HEK293 (cell line): ENCODE measurements around the gene LMF1.

Experiments used
- CTCF ChIA-PET: fragments of 350-600 bp; formaldehyde crosslinking; extraction: SDS; loops from one replicate; lab custom pipeline; 2021; ENCODE audit warnings: antibody characterized with exemption; lab: Yijun Ruan, JAX
- POLR2A ChIA-PET: fragments of 300-600 bp; formaldehyde crosslinking; extraction: SDS; loops from one replicate; lab custom pipeline; 2020; ENCODE audit warnings: antibody characterized with exemption, inconsistent platforms; lab: Yijun Ruan, JAX
- H3K27ac ChIP-seq: fragments of 200-500 bp; sonication (Bioruptor generic); 2 replicates; pipeline ENCODE4 v1.5.1; 2014; ENCODE audit warnings: low read depth, low read length, control low read depth, inconsistent platforms; ENCODE audit errors: extremely low read depth
- H3K36me3 ChIP-seq, 2 experiments: fragments of 200-500 bp in 1 of 2; sonication (Bioruptor generic) in 1 of 2; 1 replicate in 1 of 2; 2 replicates in 1 of 2; pipeline ENCODE4 v1.5.1; 2014 to 2017; ENCODE audit warnings: inconsistent platforms in 2 of 2, low read length in 2 of 2; ENCODE audit not compliant: control insufficient read depth in 2 of 2, insufficient read depth in 1 of 2
- H3K4me1 ChIP-seq: fragments of 200-500 bp; sonication (Bioruptor generic); 2 replicates; pipeline ENCODE4 v1.5.1; 2014; ENCODE audit warnings: mild to moderate bottlenecking, low read length, inconsistent platforms; ENCODE audit not compliant: control insufficient read depth, insufficient read depth
- H3K4me3 ChIP-seq: 2 replicates; pipeline ENCODE4 v1.5.1; 2011; ENCODE audit warnings: low read depth, mild to moderate bottlenecking, control low read depth, low read length, moderate library complexity
- H3K9me3 ChIP-seq: fragments of 200-500 bp; sonication (Bioruptor generic); 2 replicates; pipeline ENCODE4 v1.5.1; 2014; ENCODE audit warnings: low read depth, low read length, inconsistent platforms; ENCODE audit not compliant: control insufficient read depth, insufficient read depth
- BCL11B ChIP-seq: fragments of 450-650 bp; formaldehyde crosslinking; IDR thresholded peaks from 2 replicates; pipeline ENCODE4 v1.5.1; 2016; ENCODE audit warnings: low read depth, missing biosample characterization, missing genetic modification characterization
- GFI1B ChIP-seq: fragments of 450-650 bp; formaldehyde crosslinking; IDR thresholded peaks from 2 replicates; pipeline ENCODE4 v1.5.1; 2016; ENCODE audit warnings: missing biosample characterization, missing genetic modification characterization
- GLIS1 ChIP-seq: fragments of 450-650 bp; formaldehyde crosslinking; IDR thresholded peaks from 2 replicates; pipeline ENCODE4 v1.5.1; 2016; ENCODE audit warnings: missing biosample characterization, missing genetic modification characterization
- HOXC10 ChIP-seq: sonication (generic); formaldehyde crosslinking; IDR thresholded peaks from 2 replicates; pipeline ENCODE4 v1.8.1; 2023; ENCODE audit warnings: mild to moderate bottlenecking, missing genetic modification reagents
- KLF1 ChIP-seq: fragments of 450-650 bp; formaldehyde crosslinking; IDR thresholded peaks from 2 replicates; pipeline ENCODE4 v1.5.1; 2016; ENCODE audit warnings: missing biosample characterization, missing genetic modification characterization
- KLF8 ChIP-seq: fragments of 450-650 bp; formaldehyde crosslinking; IDR thresholded peaks from 2 replicates; pipeline ENCODE4 v1.5.1; 2016; ENCODE audit warnings: missing biosample characterization, missing genetic modification characterization
- MYNN ChIP-seq: fragments of 450-650 bp; formaldehyde crosslinking; IDR thresholded peaks from 2 replicates; pipeline ENCODE4 v1.5.1; 2016; ENCODE audit warnings: missing biosample characterization, missing genetic modification characterization, borderline replicate concordance
- PBX3 ChIP-seq: sonication (generic); formaldehyde crosslinking; IDR thresholded peaks from 2 replicates; pipeline ENCODE4 v1.8.1; 2022; ENCODE audit warnings: mild to moderate bottlenecking, moderate library complexity, missing genetic modification reagents
- SCRT1 ChIP-seq: fragments of 450-650 bp; formaldehyde crosslinking; IDR thresholded peaks from 2 replicates; pipeline ENCODE4 v1.5.1; 2016; ENCODE audit warnings: missing biosample characterization, missing genetic modification characterization, borderline replicate concordance
- SETDB1 ChIP-seq: IDR thresholded peaks from one replicate; pipeline ENCODE4 v1.6.1; 2017; ENCODE audit warnings: mild to moderate bottlenecking, low read length, moderate library complexity, mixed read lengths; ENCODE audit not compliant: insufficient read length
- SP2 ChIP-seq: fragments of 450-650 bp; formaldehyde crosslinking; IDR thresholded peaks from 2 replicates; pipeline ENCODE4 v1.5.1; 2016; ENCODE audit warnings: missing biosample characterization, missing genetic modification characterization
- SP7 ChIP-seq: fragments of 450-650 bp; formaldehyde crosslinking; IDR thresholded peaks from 2 replicates; pipeline ENCODE4 v1.5.1; 2016; ENCODE audit warnings: missing biosample characterization, missing genetic modification characterization
- WT1 ChIP-seq: fragments of 450-650 bp; formaldehyde crosslinking; IDR thresholded peaks from 2 replicates; pipeline ENCODE4 v1.5.1; 2016; ENCODE audit warnings: missing biosample characterization, missing genetic modification characterization
- ZBTB17 ChIP-seq: fragments of 450-650 bp; formaldehyde crosslinking; IDR thresholded peaks from 2 replicates; pipeline ENCODE4 v1.5.1; 2016; ENCODE audit warnings: missing biosample characterization, missing genetic modification characterization
- ZFP37 ChIP-seq: fragments of 450-650 bp; formaldehyde crosslinking; IDR thresholded peaks from 2 replicates; pipeline ENCODE4 v1.5.1; 2016; ENCODE audit warnings: missing biosample characterization, missing genetic modification characterization
- ZNF112 ChIP-seq: fragments of 450-650 bp; formaldehyde crosslinking; IDR thresholded peaks from 2 replicates; pipeline ENCODE4 v1.5.0; 2017; ENCODE audit warnings: missing biosample characterization, missing genetic modification characterization
- ZNF138 ChIP-seq: fragments of 450-650 bp; formaldehyde crosslinking; IDR thresholded peaks from 2 replicates; pipeline ENCODE4 v1.5.1; 2016; ENCODE audit warnings: missing biosample characterization, missing genetic modification characterization, borderline replicate concordance
- ZNF16 ChIP-seq: fragments of 450-650 bp; formaldehyde crosslinking; IDR thresholded peaks from 2 replicates; pipeline ENCODE4 v1.5.1; 2016; ENCODE audit warnings: low read depth, missing biosample characterization, missing genetic modification characterization
- ZNF248 ChIP-seq: fragments of 450-650 bp; formaldehyde crosslinking; IDR thresholded peaks from 2 replicates; pipeline ENCODE4 v1.5.1; 2017; ENCODE audit warnings: missing biosample characterization, missing genetic modification characterization
- ZNF341 ChIP-seq: fragments of 450-650 bp; formaldehyde crosslinking; IDR thresholded peaks from 2 replicates; pipeline ENCODE4; 2016; ENCODE audit warnings: low read depth, missing biosample characterization, missing genetic modification characterization
- ZNF37A ChIP-seq: fragments of 450-650 bp; IDR thresholded peaks from 2 replicates; pipeline ENCODE4 v1.5.1; 2018; ENCODE audit warnings: missing biosample characterization, missing genetic modification characterization
- ZNF391 ChIP-seq: fragments of 450-650 bp; formaldehyde crosslinking; IDR thresholded peaks from 2 replicates; pipeline ENCODE4 v1.5.1; 2016; ENCODE audit warnings: low read depth, missing biosample characterization, missing genetic modification characterization, borderline replicate concordance
- ZNF510 ChIP-seq: fragments of 450-650 bp; formaldehyde crosslinking; IDR thresholded peaks from 2 replicates; pipeline ENCODE4 v1.5.1; 2018; ENCODE audit warnings: mild to moderate bottlenecking, missing genetic modification characterization, missing biosample characterization; ENCODE audit not compliant: insufficient replicate concordance
- ZNF529 ChIP-seq: fragments of 450-650 bp; formaldehyde crosslinking; IDR thresholded peaks from 2 replicates; pipeline ENCODE4 v1.5.1; 2017; ENCODE audit warnings: missing genetic modification characterization, missing biosample characterization; ENCODE audit not compliant: insufficient replicate concordance
- ZNF530 ChIP-seq: fragments of 450-650 bp; formaldehyde crosslinking; IDR thresholded peaks from 2 replicates; pipeline ENCODE4 v1.5.1; 2016; ENCODE audit warnings: low read depth, missing biosample characterization, missing genetic modification characterization
- ZNF548 ChIP-seq: fragments of 450-650 bp; formaldehyde crosslinking; IDR thresholded peaks from 2 replicates; pipeline ENCODE4 v1.5.1; 2016; ENCODE audit warnings: missing biosample characterization, missing genetic modification characterization
- ZNF549 ChIP-seq: fragments of 450-650 bp; IDR thresholded peaks from 2 replicates; pipeline ENCODE4 v1.5.1; 2018; ENCODE audit warnings: missing biosample characterization, missing genetic modification characterization, mild to moderate bottlenecking, inconsistent platforms, moderate library complexity
- ZNF585B ChIP-seq: fragments of 450-650 bp; formaldehyde crosslinking; IDR thresholded peaks from 2 replicates; pipeline ENCODE4 v1.5.1; 2016; ENCODE audit warnings: missing biosample characterization, missing genetic modification characterization
- ZNF707 ChIP-seq: fragments of 450-650 bp; formaldehyde crosslinking; IDR thresholded peaks from 2 replicates; pipeline ENCODE4 v1.5.1; 2016; ENCODE audit warnings: missing biosample characterization, missing genetic modification characterization
- ZNF768 ChIP-seq: fragments of 450-650 bp; formaldehyde crosslinking; IDR thresholded peaks from 2 replicates; pipeline ENCODE4 v1.5.1; 2018; ENCODE audit warnings: missing biosample characterization, mild to moderate bottlenecking, missing genetic modification characterization
- ZNF777 ChIP-seq: fragments of 450-650 bp; formaldehyde crosslinking; IDR thresholded peaks from 2 replicates; pipeline ENCODE4 v1.5.1; 2017; ENCODE audit warnings: missing biosample characterization, missing genetic modification characterization, borderline replicate concordance
- ZNF830 ChIP-seq: fragments of 450-650 bp; IDR thresholded peaks from 2 replicates; pipeline ENCODE4 v1.5.0; 2018; ENCODE audit warnings: missing biosample characterization, missing genetic modification characterization, low read depth, mild to moderate bottlenecking, moderate library complexity
- ZSCAN4 ChIP-seq: fragments of 450-650 bp; formaldehyde crosslinking; IDR thresholded peaks from 2 replicates; pipeline ENCODE4 v1.5.1; 2017; ENCODE audit warnings: missing biosample characterization, missing genetic modification characterization

The LMF1 gene

GRCh38 chr16:911604-912321 is 59.0 kb downstream of the LMF1 start:
- Histone ChIP-seq H3K36me3 (peaks cover 0 to 3% of the 10 kb centered on the region in 2 experiments; a peak in 1 of 3 replicates), H3K9me3 (no peaks in the 10 kb centered on the region), H3K4me3 (no peak overlapping the region), H3K27ac (no peak overlapping the region), H3K4me1 (no peaks in the 10 kb centered on the region)
- no peak for TF ChIP-seq ZNF549
- peak; percentile 87 for TF ChIP-seq GLIS1
- ChIA-PET CTCF (no interaction called here), POLR2A (no interaction called here)

- TF ChIP-seq ZNF37A (tag by site-specific recombination) (no peak), ZNF16 (tag by site-specific recombination) (no peak), ZNF248 (tag by site-specific recombination) (no peak), ZBTB17 (no peak), ZNF707 (tag by site-specific recombination) (no peak), ZNF391 (tag by site-specific recombination) (no peak), ZNF830 (tag by site-specific recombination) (no peak), MYNN (tag by site-specific recombination) (no peak), ZNF510 (tag by site-specific recombination) (no peak), HOXC10 (CRISPR knock-in tag) (no peak), WT1 (tag by site-specific recombination) (no peak), ZNF341 (tag by site-specific recombination) (no peak), ZNF530 (no peak), KLF8 (tag by site-specific recombination) (no peak), ZNF112 (no peak), GLIS1 (no peak), SETDB1 (no peak), GFI1B (tag by site-specific recombination) (no peak), ZNF529 (no peak)
- H3K4me1 ChIP-seq, result no peaks in the 10 kb centered on the region
- H3K36me3 ChIP-seq, result peaks cover 0 to 3% of the 10 kb centered on the region in 2 experiments; a peak in 1 of 3 replicates
- no peak overlapping the region for H3K27ac ChIP-seq
- H3K4me3 ChIP-seq, result no peak overlapping the region
- ChIA-PET CTCF (interaction anchor here (1.1 kb wide), 1 partner anchor 144 kb away, joined by 3 read pairs; no protein-coding TSS in a partner anchor), POLR2A (no interaction called here)
- H3K9me3 ChIP-seq, result no peaks in the 10 kb centered on the region
These were observed 59.7 kb downstream of the LMF1 start for GRCh38 chr16:911101-911500.

GRCh38 chr16:910181-910580 is 60.6 kb downstream of the LMF1 start:
- TF ChIP-seq ZNF585B (tag by site-specific recombination) (no peak), ZNF548 (tag by site-specific recombination) (no peak), SCRT1 (tag by site-specific recombination) (no peak), ZNF777 (tag by site-specific recombination) (no peak), KLF1 (no peak), ZNF768 (tag by site-specific recombination) (no peak), ZNF138 (tag by site-specific recombination) (no peak), SP2 (tag by site-specific recombination) (no peak), PBX3 (CRISPR knock-in tag) (no peak), ZFP37 (tag by site-specific recombination) (no peak), ZSCAN4 (tag by site-specific recombination) (no peak), BCL11B (tag by site-specific recombination) (no peak), SP7 (tag by site-specific recombination) (no peak)
- no peaks in the 10 kb centered on the region for H3K4me1 ChIP-seq
- ChIA-PET POLR2A (no interaction called here), CTCF (interaction anchor here (1.1 kb wide), 1 partner anchor 145 kb away, joined by 3 read pairs; no protein-coding TSS in a partner anchor)
- no peak overlapping the region for H3K27ac ChIP-seq
- H3K36me3 ChIP-seq, result peaks cover 0 to 3% of the 10 kb centered on the region in 2 experiments; a peak in 1 of 3 replicates
- H3K4me3 ChIP-seq, result no peak overlapping the region
- no peaks in the 10 kb centered on the region for H3K9me3 ChIP-seq
